HCT116 (cell line): ENCODE data around the gene HSPA12A. TPM values are rescaled to one million over a fixed set of nuclear protein-coding genes. Genes with fewer than 3 reads are reported as not detected.

Experiments
- ATAC-seq: fragments of 200-7000 bp; cut with Tn5 transposase; 2 replicates; pipeline ENCODE4 v1.9.1; 2020; ENCODE audit warnings: mild to moderate bottlenecking, moderate library complexity
- BruUV-seq: library from RNA; stranded (reverse); fragments of 400-500 nt; replicated peaks from 2 replicates; lab custom pipeline; 2021; lab: Mats Ljungman, UMichigan
- CTCF ChIA-PET: fragments of 300-600 bp; sonication (Branson Sonifier 250); formaldehyde crosslinking; loops from one replicate; lab custom pipeline; 2021; ENCODE audit warnings: antibody characterized with exemption; lab: Charles Lee
- POLR2A ChIA-PET: fragments of 300-600, 350-600 bp; sonication (Branson Sonifier 250); formaldehyde crosslinking; loops from one replicate; lab custom pipeline; 2021; ENCODE audit warnings: antibody characterized with exemption; lab: Charles Lee
- RAD21 ChIA-PET, 2 experiments: fragments of 300-600 bp; sonication (Branson Sonifier 250); formaldehyde crosslinking; loops; one replicate each; lab custom pipeline; 2023; ENCODE audit warnings: low total read pairs in 2 of 2; ENCODE audit not compliant: uncharacterized antibody in 2 of 2, unreplicated experiment in 2 of 2, low non-redundant PET in 1 of 2; lab: Charles Lee
- DNase-seq: peaks from one replicate; pipeline ENCODE4 v3.0.0-alpha.2; 2010; ENCODE audit warnings: low read depth, low spot score
- H2AFZ ChIP-seq: fragments of 200-600 bp; shearing (Covaris generic), sonication (generic); 2 replicates; pipeline ENCODE4 v1.6.1; 2017; ENCODE audit warnings: low read depth, mixed run types, mixed read lengths, antibody characterized with exemption, low read length; ENCODE audit not compliant: poor library complexity, severe bottlenecking
- H3K27ac ChIP-seq: 2 replicates; pipeline ENCODE4 v1.5.1; 2012; ENCODE audit warnings: low read depth, low read length
- H3K27me3 ChIP-seq: fragments of 200-600 bp; sonication (generic); 2 replicates; pipeline ENCODE4 v1.6.1; 2016; ENCODE audit warnings: mixed run types, low read length, mixed read lengths; ENCODE audit not compliant: insufficient read depth
- H3K36me3 ChIP-seq, 2 experiments: fragments of 200-500 bp in 1 of 2; fragments of 200-600 bp in 1 of 2; sonication (Bioruptor generic) in 1 of 2; sonication (generic) in 1 of 2; 2 replicates each; pipeline versions ENCODE4 v1.5.1 to v1.6.1; 2014 to 2016; ENCODE audit warnings: low read length in 2 of 2, inconsistent platforms in 1 of 2, mixed read lengths in 1 of 2, mixed run types in 1 of 2; ENCODE audit not compliant: insufficient read depth in 2 of 2, control insufficient read depth in 1 of 2
- H3K4me1 ChIP-seq, 2 experiments: fragments of 200-600 bp in 1 of 2; sonication (generic) in 1 of 2; 2 replicates each; pipeline versions ENCODE4 v1.5.1 to v1.6.1; 2012 to 2017; ENCODE audit warnings: low read length in 2 of 2, inconsistent platforms in 1 of 2, mild to moderate bottlenecking in 1 of 2, mixed read lengths in 1 of 2, mixed run types in 1 of 2, moderate library complexity in 1 of 2; ENCODE audit not compliant: insufficient read depth in 2 of 2, control insufficient read depth in 1 of 2
- H3K4me2 ChIP-seq: fragments of 200-600 bp; sonication (generic); 2 replicates; pipeline ENCODE4 v1.6.1; 2017; ENCODE audit warnings: mixed run types, low read length, mixed read lengths
- H3K4me3 ChIP-seq, 2 experiments: fragments of 200-600 bp in 1 of 2; sonication (generic) in 1 of 2; replicated peaks in 1 of 2; 2 replicates each; pipeline ENCODE4 v1.5.1; 2011 to 2016; ENCODE audit warnings: low read length in 2 of 2, control low read depth in 1 of 2, low read depth in 1 of 2, mild to moderate bottlenecking in 1 of 2, mixed read lengths in 1 of 2, mixed run types in 1 of 2
- H3K79me2 ChIP-seq: fragments of 200-600 bp; sonication (generic); 2 replicates; pipeline ENCODE4 v1.6.1; 2017; ENCODE audit warnings: mild to moderate bottlenecking, mixed run types, low read length, moderate library complexity, mixed read lengths; ENCODE audit not compliant: insufficient read depth
- H3K9ac ChIP-seq: fragments of 200-600 bp; sonication (generic); 2 replicates; pipeline ENCODE4 v1.6.1; 2016; ENCODE audit warnings: low read length, mixed read lengths
- H3K9me2 ChIP-seq: fragments of 200-600 bp; sonication (generic), shearing (Covaris generic); 2 replicates; pipeline ENCODE4 v1.6.1; 2017; ENCODE audit warnings: mixed run types, mild to moderate bottlenecking, moderate library complexity; ENCODE audit not compliant: insufficient read depth
- H3K9me3 ChIP-seq, 2 experiments: fragments of 200-500 bp in 1 of 2; fragments of 200-600 bp in 1 of 2; sonication (Bioruptor generic) in 1 of 2; sonication (generic) in 1 of 2; 2 replicates each; pipeline ENCODE4 v1.6.1; 2014 to 2017; ENCODE audit warnings: low read length in 2 of 2, mixed read lengths in 2 of 2, inconsistent platforms in 1 of 2, low read depth in 1 of 2, mild to moderate bottlenecking in 1 of 2, mixed run types in 1 of 2, moderate library complexity in 1 of 2; ENCODE audit not compliant: control insufficient read depth in 1 of 2, insufficient read depth in 1 of 2
- H4K20me1 ChIP-seq: fragments of 200-600 bp; sonication (generic), shearing (Covaris generic); 2 replicates; pipeline ENCODE4 v1.6.1; 2017; ENCODE audit warnings: mixed run types, mild to moderate bottlenecking, moderate library complexity; ENCODE audit not compliant: insufficient read depth
- ATF3 ChIP-seq: IDR thresholded peaks from 2 replicates; pipeline ENCODE4 v1.6.1; 2012
- EGR1 ChIP-seq: IDR thresholded peaks from 2 replicates; pipeline ENCODE4 v1.6.1; 2012; ENCODE audit warnings: low read depth
- ELF1 ChIP-seq: IDR thresholded peaks from 2 replicates; pipeline ENCODE4 v1.6.1; 2012; ENCODE audit warnings: low read depth, borderline replicate concordance
- EZH2 ChIP-seq: fragments of 200-600 bp; sonication (generic); IDR thresholded peaks from 2 replicates; pipeline ENCODE4 v1.6.1; 2017; ENCODE audit warnings: antibody characterized with exemption, mixed run types
- FOSL1 ChIP-seq: IDR thresholded peaks from 2 replicates; pipeline ENCODE4 v1.6.1; 2012; ENCODE audit warnings: low read depth
- JUND ChIP-seq: IDR thresholded peaks from 2 replicates; pipeline ENCODE4 v1.6.1; 2012
- MAX ChIP-seq: IDR thresholded peaks from 2 replicates; pipeline ENCODE4 v1.6.1; 2012
- POLR2A ChIP-seq: IDR thresholded peaks from 2 replicates; pipeline ENCODE4 v1.7.0; 2011; ENCODE audit warnings: borderline replicate concordance; ENCODE audit not compliant: insufficient read depth, insufficient read length; ENCODE audit errors: extremely low read depth
- REST ChIP-seq: IDR thresholded peaks from 2 replicates; pipeline ENCODE4 v1.6.1; 2012; ENCODE audit warnings: low read depth
- SIN3A ChIP-seq: IDR thresholded peaks from 2 replicates; pipeline ENCODE4 v1.6.1; 2012; ENCODE audit warnings: low read depth
- SP1 ChIP-seq: IDR thresholded peaks from 2 replicates; pipeline ENCODE4 v1.6.1; 2012; ENCODE audit warnings: low read depth
- SRF ChIP-seq: IDR thresholded peaks from 2 replicates; pipeline ENCODE4 v1.6.1; 2012; ENCODE audit warnings: low read depth
- TCF7L2 ChIP-seq: IDR thresholded peaks from 2 replicates; pipeline ENCODE4 v1.7.0; 2011; ENCODE audit warnings: borderline replicate concordance, inconsistent platforms; ENCODE audit not compliant: insufficient read depth, insufficient read length; ENCODE audit errors: extremely low read depth
- YY1 ChIP-seq: IDR thresholded peaks from 2 replicates; pipeline ENCODE4 v1.6.1; 2011; ENCODE audit warnings: low read length, low read depth, moderate library complexity, mild to moderate bottlenecking; ENCODE audit not compliant: insufficient replicate concordance; ENCODE audit errors: extremely low read depth
- ZFX ChIP-seq: fragments of 450-650 bp; IDR thresholded peaks from 2 replicates; pipeline ENCODE4 v1.6.1; 2017
- ZNF274 ChIP-seq: fragments of 200-500 bp; sonication (Bioruptor generic); IDR thresholded peaks from 2 replicates; pipeline ENCODE4 v1.6.1; 2014; ENCODE audit warnings: mild to moderate bottlenecking, low read depth, low read length, inconsistent platforms
- intact Hi-C: fragments of 100-400 bp; cut with micrococcal nuclease; formaldehyde crosslinking; loops from 2 replicates; pipeline ENCODE4 v1.10.0; 2022
- total RNA-seq: library from RNA; stranded (reverse); gene quantifications from one replicate; pipeline ENCODE4 v1.2.1, GENCODE V29; 2021; ENCODE audit not compliant: unreplicated experiment

HSPA12A gene
- total RNA-seq, 1 experiment from 2014 or later, result 19.8 TPM

GRCh38 chr10:116771101-116771958 is 29.0 kb upstream of the HSPA12A start:
- Histone ChIP-seq H3K4me3 (no peak overlapping the region), H4K20me1 (no peaks in the 10 kb centered on the region), H3K27ac (no peak overlapping the region), H3K4me1 (peaks cover 12 to 21% of the 10 kb centered on the region in 2 experiments), H2AFZ (no peak overlapping the region), H3K9ac (no peak overlapping the region), H3K9me2 (no peaks in the 10 kb centered on the region), H3K36me3 (no peaks in the 10 kb centered on the region), H3K79me2 (no peaks in the 10 kb centered on the region), H3K27me3 (peaks cover 6% of the 10 kb centered on the region; the same call in 1 of the 2 replicates), H3K9me3 (no peaks in the 10 kb centered on the region), H3K4me2 (no peak overlapping the region)
- POLR2A ChIA-PET, result no interaction called here
- intact Hi-C loops, result no loop called here
- DNase-seq, result no peak
- RAD21 ChIA-PET, result interaction anchor here in 1 of 2 experiments (1.0 kb wide), 1 partner anchor 144 kb away, joined by 3 read pairs; no protein-coding TSS in a partner anchor
- CTCF ChIA-PET, result interaction anchor here (8.6 kb wide), 1 partner anchor 16 kb away, joined by 48 read pairs; no protein-coding TSS in a partner anchor
- ATAC-seq, result no peak
- TF ChIP-seq JUND (no peak), SIN3A (no peak), TCF7L2 (no peak), REST (no peak), FOSL1 (no peak), EZH2 (no peak), ELF1 (no peak), EGR1 (no peak), ATF3 (no peak), SP1 (no peak), MAX (no peak), POLR2A (no peak), ZFX (no peak), SRF (no peak), ZNF274 (no peak), YY1 (no peak)
- no TSS peak for BruUV-seq
